Uterus (tissue), 4 donors: ENCODE measurements around the gene RENBP. TPM values are rescaled to one million over a fixed set of nuclear protein-coding genes. Genes with fewer than 3 reads are reported as not detected.

Experiments
- DNase-seq, 2 donors: peaks; one replicate each; pipeline ENCODE4 v3.0.0-alpha.2; 2019 to 2020
- H3K27ac ChIP-seq, 2 donors: fragments of 200-600 bp; sonication (generic); 1 replicate in 1 of 2; 2 replicates in 1 of 2; pipeline ENCODE4 v1.5.1; 2016 to 2018
- H3K27me3 ChIP-seq, 2 donors: fragments of 200-600 bp; sonication (generic); one replicate each; pipeline ENCODE4 v1.5.1; 2018 to 2019; ENCODE audit warnings: control low read depth in 1 of 2
- H3K36me3 ChIP-seq, 2 donors: fragments of 200-600 bp; sonication (generic); one replicate each; pipeline ENCODE4 v1.5.1; 2019; ENCODE audit warnings: control low read depth in 1 of 2
- H3K4me1 ChIP-seq, 2 donors: fragments of 200-600 bp; sonication (generic); one replicate each; pipeline ENCODE4 v1.5.1; 2018 to 2019; ENCODE audit warnings: control low read depth in 1 of 2
- H3K4me3 ChIP-seq, 2 donors: fragments of 200-600 bp; sonication (generic); 1 replicate in 1 of 2; 2 replicates in 1 of 2; pipeline ENCODE4 v1.5.1; 2018 to 2019; ENCODE audit warnings: mild to moderate bottlenecking in 1 of 2
- H3K9me3 ChIP-seq, 2 donors: fragments of 200-600 bp; sonication (generic); one replicate each; pipeline ENCODE4 v1.5.1; 2019; ENCODE audit warnings: control low read depth in 1 of 2
- POLR2A ChIP-seq, 2 donors: fragments of 450-650 bp; IDR thresholded peaks; one replicate each; pipeline ENCODE4 v1.6.1; 2016; ENCODE audit warnings: antibody characterized with exemption in 2 of 2, mild to moderate bottlenecking in 1 of 2, moderate library complexity in 1 of 2
- intact Hi-C: fragments of 100-400 bp; cut with DNase I; formaldehyde crosslinking; loops from one replicate; pipeline ENCODE4 v1.15.1; 2023; ENCODE audit warnings: low total_unique reads
- total RNA-seq, 4 donors: library from RNA; depleted of rRNA in 3 of 4; stranded (reverse); fragments of >200 nt in 3 of 4; gene quantifications; one replicate each; pipeline versions ENCODE4 v1.1.0 to v1.2.4, GENCODE V29; 2014 to 2023
- TF ChIP-seq, protein P1 (sequence below), 4 experiments: fragments of 200-600 bp in 2 of 4; fragments of 450-650 bp in 2 of 4; sonication (generic) in 2 of 4; IDR thresholded peaks; one replicate each; pipeline ENCODE4 v1.5.1; 2016 to 2019; ENCODE audit warnings: antibody characterized with exemption in 4 of 4, mild to moderate bottlenecking in 2 of 4, moderate library complexity in 1 of 4
- donor health status: DM: yes; HTN: yes; CAD: no.

Gene RENBP
- total RNA-seq, 4 donors from 2014 or later = 0.77 to 5.9 (median 2.6) TPM

DNA sequence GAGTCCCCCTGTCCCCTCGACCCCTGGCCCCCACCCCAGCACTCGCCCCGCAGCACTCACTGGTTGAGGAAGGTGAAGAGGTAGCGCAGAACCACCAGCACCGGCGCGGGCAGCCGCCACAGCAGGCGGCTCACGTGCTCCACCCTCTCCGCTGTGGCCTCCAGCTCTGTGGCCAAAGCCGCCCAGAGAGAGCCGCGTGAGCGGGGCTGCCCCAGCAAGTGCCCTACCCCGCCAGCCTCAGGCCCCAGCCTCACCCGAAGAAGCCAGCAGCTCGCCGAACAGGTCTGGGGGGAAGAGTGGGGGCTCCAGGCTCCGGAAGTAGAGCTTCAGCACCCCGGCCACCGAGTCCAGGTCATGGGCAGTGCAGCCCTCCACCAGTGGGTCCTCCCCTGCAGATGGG lies 34.0 kb downstream of the RENBP start:
- Histone ChIP-seq H3K27me3 (no peaks in the 10 kb centered on the region), H3K4me3 (no peak overlapping the region), H3K4me1 (no peaks in the 10 kb centered on the region), H3K9me3 (no peaks in the 10 kb centered on the region), H3K36me3 (no peaks in the 10 kb centered on the region), H3K27ac (no peak overlapping the region)
- TF ChIP-seq, protein P1, sequence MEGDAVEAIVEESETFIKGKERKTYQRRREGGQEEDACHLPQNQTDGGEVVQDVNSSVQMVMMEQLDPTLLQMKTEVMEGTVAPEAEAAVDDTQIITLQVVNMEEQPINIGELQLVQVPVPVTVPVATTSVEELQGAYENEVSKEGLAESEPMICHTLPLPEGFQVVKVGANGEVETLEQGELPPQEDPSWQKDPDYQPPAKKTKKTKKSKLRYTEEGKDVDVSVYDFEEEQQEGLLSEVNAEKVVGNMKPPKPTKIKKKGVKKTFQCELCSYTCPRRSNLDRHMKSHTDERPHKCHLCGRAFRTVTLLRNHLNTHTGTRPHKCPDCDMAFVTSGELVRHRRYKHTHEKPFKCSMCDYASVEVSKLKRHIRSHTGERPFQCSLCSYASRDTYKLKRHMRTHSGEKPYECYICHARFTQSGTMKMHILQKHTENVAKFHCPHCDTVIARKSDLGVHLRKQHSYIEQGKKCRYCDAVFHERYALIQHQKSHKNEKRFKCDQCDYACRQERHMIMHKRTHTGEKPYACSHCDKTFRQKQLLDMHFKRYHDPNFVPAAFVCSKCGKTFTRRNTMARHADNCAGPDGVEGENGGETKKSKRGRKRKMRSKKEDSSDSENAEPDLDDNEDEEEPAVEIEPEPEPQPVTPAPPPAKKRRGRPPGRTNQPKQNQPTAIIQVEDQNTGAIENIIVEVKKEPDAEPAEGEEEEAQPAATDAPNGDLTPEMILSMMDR (IDR thresholded peaks at IDR 0.05) = no peak
- TF ChIP-seq POLR2A (IDR thresholded peaks at IDR 0.05) = no peak
- intact Hi-C loops = no loop called here
- no peak for DNase-seq

DNA sequence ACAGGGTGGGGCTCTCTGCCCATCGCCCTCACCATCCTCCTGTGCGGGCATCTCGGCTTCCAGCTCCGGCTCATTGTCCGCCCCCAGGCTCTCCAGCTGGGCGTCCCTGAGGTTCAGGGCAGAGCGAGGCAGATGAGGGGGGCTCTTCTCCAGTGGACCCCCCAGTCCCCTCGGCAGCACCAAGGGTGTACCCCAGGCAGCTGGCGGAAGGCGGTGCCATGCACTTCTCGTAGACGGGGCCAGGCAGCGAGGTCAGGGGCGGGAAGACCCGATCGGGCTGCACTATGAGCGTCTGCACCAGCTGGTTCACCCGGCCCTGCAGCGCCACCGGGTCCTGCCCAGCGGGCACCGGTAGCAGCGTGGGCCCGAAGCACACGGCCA lies 34.5 kb downstream of the RENBP start:
- no peak for DNase-seq
- Histone ChIP-seq H3K4me3 (no peak overlapping the region), H3K27me3 (no peaks in the 10 kb centered on the region), H3K27ac (no peak overlapping the region), H3K9me3 (no peaks in the 10 kb centered on the region), H3K36me3 (no peaks in the 10 kb centered on the region), H3K4me1 (no peaks in the 10 kb centered on the region)
- TF ChIP-seq POLR2A (IDR thresholded peaks at IDR 0.05) = no peak
- TF ChIP-seq, protein P1 (IDR thresholded peaks at IDR 0.05) = no peak
- intact Hi-C loops = no loop called here

DNA sequence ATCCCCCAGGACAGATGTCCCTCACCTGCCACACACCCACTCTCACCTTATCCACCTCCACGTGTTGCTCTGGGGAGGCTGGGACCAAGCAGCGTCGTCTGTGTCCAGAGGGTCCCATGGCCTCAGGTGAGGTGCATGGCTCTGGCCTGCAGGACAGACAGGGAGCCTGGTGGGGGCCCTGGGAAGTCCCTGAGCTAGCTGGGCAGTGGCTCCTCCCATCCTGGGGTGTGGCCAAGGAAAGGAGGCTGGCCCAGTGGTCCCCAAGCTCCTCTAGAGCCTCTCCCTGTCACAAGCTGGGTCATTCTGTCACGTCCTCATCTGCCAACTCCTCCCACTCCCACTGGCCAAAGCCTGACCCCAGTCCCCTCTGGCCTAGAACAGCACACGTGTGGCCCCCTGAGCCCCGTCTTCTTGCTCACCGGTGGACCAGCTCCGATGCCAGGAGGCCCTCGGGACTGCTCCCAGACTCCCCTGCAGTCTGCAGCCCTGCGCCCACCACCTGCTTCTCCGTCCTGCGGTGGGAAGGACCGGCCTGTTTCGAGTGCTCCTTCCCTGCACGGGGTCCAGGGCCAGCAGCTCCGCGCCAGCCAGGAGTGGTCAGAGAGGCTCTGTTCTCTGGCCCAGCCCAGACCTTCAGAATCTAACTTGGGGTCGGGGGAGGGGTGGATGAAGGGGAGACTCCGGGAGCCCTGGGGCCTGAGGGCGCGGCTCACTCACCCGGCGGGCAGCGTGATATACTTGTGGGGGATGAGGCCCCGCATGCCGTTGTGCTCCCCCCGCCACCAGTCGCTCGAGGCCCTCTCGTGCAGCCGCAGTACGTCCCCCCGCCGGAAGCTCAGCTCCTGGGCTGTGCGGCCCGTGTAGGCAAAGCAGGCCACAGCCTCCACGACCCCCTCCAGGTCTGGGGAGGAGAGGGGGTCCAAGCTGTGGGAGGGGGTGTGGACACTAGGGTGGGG lies 35.1 kb downstream of the RENBP start:
- Histone ChIP-seq H3K36me3 (no peaks in the 10 kb centered on the region), H3K27ac (no peak overlapping the region), H3K9me3 (no peaks in the 10 kb centered on the region), H3K4me1 (no peaks in the 10 kb centered on the region), H3K4me3 (no peak overlapping the region), H3K27me3 (no peaks in the 10 kb centered on the region)
- no peak for TF ChIP-seq POLR2A (IDR thresholded peaks at IDR 0.05)
- TF ChIP-seq, protein P1 (IDR thresholded peaks at IDR 0.05) = no peak
- intact Hi-C loops = no loop called here
- no peak for DNase-seq

DNA sequence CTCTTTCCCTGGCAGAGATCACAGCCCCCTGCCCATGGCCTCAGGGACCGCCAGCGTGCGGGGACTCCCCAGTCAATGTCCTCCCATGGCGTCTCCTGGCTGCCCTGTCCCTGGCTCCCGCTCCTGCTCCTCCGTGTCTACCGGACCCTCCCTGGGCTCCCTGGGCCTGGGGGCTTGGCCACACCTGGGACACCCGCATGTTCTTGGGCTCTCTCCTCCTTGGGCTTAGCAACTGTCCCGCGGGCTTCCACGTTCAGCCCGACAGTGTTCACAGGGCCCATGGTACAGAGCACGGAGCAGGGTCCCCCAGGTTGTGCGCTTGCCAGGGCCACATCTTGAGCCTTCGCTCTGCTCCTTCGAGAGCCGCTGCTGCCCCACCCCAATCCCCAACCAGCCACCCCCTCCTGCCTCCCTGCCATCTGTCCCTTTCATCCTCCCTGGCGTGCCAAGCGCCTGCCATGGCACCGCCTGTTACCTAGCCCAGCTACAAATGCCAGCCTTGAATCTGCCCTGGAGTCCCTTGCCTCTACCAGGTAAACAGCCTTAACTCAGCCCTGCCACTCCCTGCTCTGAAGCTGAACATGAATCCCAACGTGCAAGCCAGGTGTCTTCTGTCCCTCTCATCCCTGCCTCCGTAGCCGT lies 36.1 kb downstream of the RENBP start:
- no peaks in the 10 kb centered on the region for H3K9me3 ChIP-seq
- no peak for DNase-seq
- no peak overlapping the region for H3K27ac ChIP-seq
- H3K4me3 ChIP-seq = no peak overlapping the region
- H3K36me3 ChIP-seq = no peaks in the 10 kb centered on the region
- intact Hi-C loops = no loop called here
- no peaks in the 10 kb centered on the region for H3K4me1 ChIP-seq
- H3K27me3 ChIP-seq = no peaks in the 10 kb centered on the region
- TF ChIP-seq POLR2A (IDR thresholded peaks at IDR 0.05) = no peak
- TF ChIP-seq, protein P1 (IDR thresholded peaks at IDR 0.05) = no peak

DNA sequence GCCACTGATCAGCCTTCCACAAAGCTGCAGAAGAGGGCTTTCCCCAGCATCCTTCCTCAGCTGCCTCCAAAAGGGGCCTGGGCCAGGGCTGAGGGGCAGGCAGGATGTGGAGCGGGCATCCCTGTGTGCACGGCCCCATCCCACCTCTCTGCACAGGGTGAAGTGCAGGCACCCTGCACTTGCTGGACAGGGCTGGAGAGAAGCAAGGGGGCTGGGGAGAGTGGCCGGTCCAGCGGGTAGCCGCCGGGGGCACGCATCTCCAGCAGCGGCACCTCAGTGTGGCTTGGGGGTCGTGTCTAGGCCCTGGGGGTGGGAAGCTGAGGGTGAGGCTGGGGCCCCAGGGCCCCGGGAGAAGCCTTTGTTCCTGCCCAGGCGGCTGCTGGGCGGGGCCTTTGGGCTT lies 37.0 kb downstream of the RENBP start:
- intact Hi-C loops = no loop called here
- Histone ChIP-seq H3K36me3 (no peaks in the 10 kb centered on the region), H3K4me3 (no peak overlapping the region), H3K4me1 (no peaks in the 10 kb centered on the region), H3K9me3 (no peaks in the 10 kb centered on the region), H3K27ac (no peak overlapping the region), H3K27me3 (no peaks in the 10 kb centered on the region)
- no peak for TF ChIP-seq POLR2A (IDR thresholded peaks at IDR 0.05)
- TF ChIP-seq, protein P1 (IDR thresholded peaks at IDR 0.05) = no peak
- DNase-seq = no peak
